Hematopoietic multipotent progenitor cell (in vitro differentiated cells): Measurements from ENCODE around the gene CWC22. TPM values are rescaled to one million over a fixed set of nuclear protein-coding genes. Genes with fewer than 3 reads are reported as not detected.

Source experiments
- DNase-seq, 3 donors: peaks; one replicate each; pipeline ENCODE4 v3.0.0-alpha.2; 2011 to 2015; ENCODE audit warnings: low read depth in 2 of 3, low spot score in 2 of 3
- small RNA-seq: library from RNA; depleted of rRNA; stranded (forward); fragments of <200 nt; gene quantifications from one replicate; pipeline ENCODE3, GENCODE V24; 2012
- total RNA-seq: library from RNA; depleted of rRNA; stranded (reverse); fragments of >200 nt; gene quantifications from one replicate; pipeline ENCODE4 v1.2.3, GENCODE V29; 2012

Gene CWC22
- total RNA-seq, 1 donor, result 4.8 TPM

DNA sequence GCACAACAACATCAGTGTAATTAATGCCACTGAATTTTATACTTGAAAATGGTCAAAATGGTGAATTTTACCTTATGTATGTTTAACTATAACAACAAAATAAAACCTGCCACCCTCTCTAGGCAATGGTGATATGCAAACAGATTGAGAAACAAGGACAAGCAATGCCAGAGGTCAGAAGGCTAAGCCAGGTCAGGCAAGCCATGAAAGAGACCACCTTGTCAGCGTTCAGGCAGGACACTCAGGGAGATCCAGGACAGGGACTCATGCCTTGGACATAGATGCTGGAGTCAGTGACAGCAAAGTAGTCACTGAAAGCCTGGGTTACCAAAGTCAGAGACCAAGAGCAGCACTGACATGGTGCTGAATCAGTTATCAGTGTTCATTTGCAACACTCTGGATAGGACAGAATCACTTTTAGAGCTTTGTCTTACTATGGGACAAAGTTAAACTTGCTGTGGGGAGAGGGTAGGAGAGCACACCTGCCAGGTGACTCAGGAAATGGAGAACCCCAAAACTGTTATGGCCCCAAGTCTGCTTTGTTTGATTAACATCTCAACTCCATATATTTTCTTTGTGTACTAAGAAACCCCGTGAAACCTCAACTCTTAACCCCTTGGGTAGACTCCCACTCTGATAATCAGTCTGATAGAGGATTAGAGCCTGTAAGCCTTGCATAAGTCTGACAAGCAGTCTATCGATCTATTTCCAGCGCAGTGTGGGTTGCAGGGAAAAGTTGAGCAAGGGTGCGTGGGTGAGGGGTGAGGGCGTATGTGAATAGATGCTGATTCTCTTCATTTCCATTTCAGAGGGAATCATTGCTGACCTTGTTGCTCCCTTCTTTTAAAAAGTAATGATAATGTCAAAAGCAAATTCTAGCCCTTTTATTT is 97.0 kb downstream of the CWC22 start:
- no peak for DNase-seq

DNA sequence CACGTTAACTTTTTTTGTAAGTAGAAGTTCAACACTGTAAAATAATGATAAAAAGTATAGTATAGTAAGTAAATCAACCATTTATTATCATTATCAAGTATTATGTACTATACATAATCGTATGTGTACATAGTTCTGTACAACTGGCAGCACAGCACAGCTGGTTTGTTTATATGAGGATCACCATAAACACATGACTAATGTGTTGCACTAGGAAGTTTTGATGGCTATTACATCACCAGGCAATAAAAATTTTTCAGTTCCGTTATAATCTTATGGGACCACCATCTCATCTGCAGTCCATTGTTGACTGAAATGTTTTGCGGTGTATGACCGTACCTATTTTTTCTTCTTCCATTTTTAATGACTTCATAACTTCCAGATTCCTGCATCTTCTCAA is 106.4 kb downstream of the CWC22 start:
- DNase-seq, result no peak

DNA sequence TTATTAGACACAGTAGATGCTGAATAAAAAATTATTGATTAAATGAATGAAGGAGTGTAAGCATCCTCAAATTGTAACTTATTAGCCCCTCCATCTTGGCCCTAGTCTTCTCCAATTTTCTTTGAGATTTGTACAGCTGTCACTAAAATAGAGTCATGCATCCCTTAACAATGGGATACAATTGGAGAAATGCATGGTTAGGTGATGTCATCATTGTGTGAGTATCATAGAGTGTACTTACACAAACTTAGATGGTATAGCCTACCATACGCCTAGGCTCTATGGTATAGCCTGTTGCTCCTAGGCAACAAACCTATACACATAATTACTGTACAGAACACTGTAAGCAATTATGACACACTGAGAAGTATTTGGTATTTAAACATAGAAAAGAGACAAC is 107.4 kb downstream of the CWC22 start:
- DNase-seq, result no peak

DNA sequence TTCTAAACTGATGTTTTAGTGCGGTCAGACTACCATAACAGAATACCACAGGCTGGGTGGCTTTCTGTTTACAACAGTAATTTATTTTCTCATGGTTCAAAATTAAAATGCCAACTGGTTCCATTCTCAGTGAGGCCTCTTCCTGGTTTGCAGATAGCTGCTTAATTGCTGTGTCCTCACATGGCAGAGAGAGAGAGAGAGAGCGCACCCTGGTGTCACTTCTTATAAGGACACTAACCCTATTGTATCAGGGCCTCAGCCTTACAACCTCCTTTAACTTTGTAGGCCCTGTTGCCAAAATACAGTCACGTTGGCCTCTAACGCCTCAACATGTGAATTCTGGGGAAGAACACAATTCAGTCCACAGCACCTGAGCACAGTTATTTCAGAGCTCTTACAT is 108.2 kb downstream of the CWC22 start:
- peak in 1 of 3 donors; percentile 16 for DNase-seq

Small RNAs within 50 kb of the gene (small RNA-seq; reads per million reads assigned to genes)
- gene RF00416, result not detected

Other genes starting within 250 kb of the CWC22 start
- gene ZNF385B, start 145.7 kb downstream of the CWC22 start, total RNA-seq, result not detected